Neural progenitor cell (in vitro differentiated cells): ENCODE results near the gene SAG.

Experiments
- CTCF ChIP-seq: fragments of 200-600 bp; sonication (generic); IDR thresholded peaks from 2 replicates; pipeline ENCODE4 v1.5.1; 2017; ENCODE audit warnings: antibody characterized with exemption, mild to moderate bottlenecking
- EZH2 ChIP-seq: fragments of 200-600 bp; sonication (generic); IDR thresholded peaks from 2 replicates; pipeline ENCODE4 v1.6.1; 2017; ENCODE audit warnings: antibody characterized with exemption, mild to moderate bottlenecking, moderate library complexity
- EZH2phosphoT487 ChIP-seq: fragments of 200-600 bp; sonication (generic); IDR thresholded peaks from 2 replicates; pipeline ENCODE4 v1.6.1; 2017; ENCODE audit warnings: antibody characterized with exemption

DNA sequence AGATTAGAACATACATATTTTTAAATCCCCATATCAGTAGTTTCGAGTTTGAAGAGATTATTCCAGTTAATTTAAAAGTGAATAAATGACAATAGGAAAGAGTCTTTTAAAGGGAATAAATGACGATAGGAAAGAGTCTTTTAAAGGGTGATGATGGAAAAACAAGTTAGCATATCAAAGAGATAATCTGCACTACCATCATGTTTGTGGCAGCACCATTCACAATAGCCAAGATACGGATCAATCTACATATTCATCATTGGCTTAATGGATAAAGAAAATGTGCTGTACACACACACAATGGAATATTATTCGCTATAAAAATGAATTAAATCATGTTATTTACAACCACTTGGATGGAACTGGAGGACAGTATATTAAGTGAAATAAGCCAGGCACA lies 41.1 kb upstream of the SAG start:
- TF ChIP-seq EZH2 (no peak), CTCF (no peak), EZH2phosphoT487 (no peak)
